Measurements from ENCODE around the gene SLC6A15. TPM values are rescaled to one million over a fixed set of nuclear protein-coding genes. Genes with fewer than 3 reads are reported as not detected.

SLC6A15 gene
- total and polyA plus RNA-seq, 2 donors (not counting 3 experiments of a cell fraction or from before 2014, with no cell fraction given), result 0.03 to 0.24 TPM

DNA sequence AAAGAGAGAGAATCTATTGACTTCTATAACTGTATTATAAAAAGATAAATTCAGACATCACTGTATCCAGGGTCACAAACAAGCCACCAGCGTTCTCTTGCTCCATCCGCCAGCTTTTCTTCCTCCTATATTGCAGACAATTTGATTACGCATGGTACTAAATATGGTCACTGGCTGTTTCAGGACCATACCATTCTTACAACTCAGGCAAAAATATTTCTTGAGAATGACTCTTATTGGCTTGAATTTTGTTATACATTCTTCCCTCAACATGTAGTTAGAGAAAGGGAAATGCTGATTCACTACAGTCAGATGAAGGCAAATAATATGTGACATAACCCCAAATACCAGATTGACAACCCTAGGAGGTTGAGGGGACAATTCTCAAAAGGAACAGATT is 101.3 kb downstream of the SLC6A15 start:
- Histone ChIP-seq H3K79me2 (ENCODE audit: control insufficient read depth, insufficient read depth, low read length) (no peaks in the 10 kb centered on the region), H3K4me3 (replicated peaks in 1 of 3; ENCODE audit: insufficient read depth in 1 of 3, low read depth in 1 of 3, low read length in 3 of 3) (no peak overlapping the region), H3K27me3 (ENCODE audit: control insufficient read depth in 2 of 2, insufficient read depth in 2 of 2, low read length in 2 of 2) (no peaks in the 10 kb centered on the region), H3K27ac (ENCODE audit: insufficient read depth, low read depth, low read length) (no peak overlapping the region), H3K9me1 (replicated peaks; ENCODE audit: control insufficient read depth, extremely low read depth, insufficient read depth, low read length) (peaks cover 2% of the 10 kb centered on the region), H3K9me3 (replicated peaks; ENCODE audit: control insufficient read depth, insufficient read depth, low read length) (no peaks in the 10 kb centered on the region), H3K36me3 (ENCODE audit: control insufficient read depth in 2 of 2, extremely low read depth in 1 of 2, insufficient read depth in 2 of 2, low read length in 2 of 2) (no peaks in the 10 kb centered on the region), H3K4me1 (ENCODE audit: control insufficient read depth, extremely low read depth, insufficient read depth, low read length) (no peaks in the 10 kb centered on the region), H2AFZ (ENCODE audit: low read depth, low read length) (no peak overlapping the region), H4K20me1 (replicated peaks; ENCODE audit: control insufficient read depth, extremely low read depth, insufficient read depth, low read length) (no peaks in the 10 kb centered on the region), H3K4me2 (ENCODE audit: insufficient read depth, low read length) (no peak overlapping the region), H3K9ac (replicated peaks; ENCODE audit: extremely low read depth, insufficient read depth, low read length) (no peak overlapping the region)
- FAIRE-seq (no peak), DNase-seq (ENCODE audit: low read depth, low spot score) (no peak)
- TF ChIP-seq, protein P1, sequence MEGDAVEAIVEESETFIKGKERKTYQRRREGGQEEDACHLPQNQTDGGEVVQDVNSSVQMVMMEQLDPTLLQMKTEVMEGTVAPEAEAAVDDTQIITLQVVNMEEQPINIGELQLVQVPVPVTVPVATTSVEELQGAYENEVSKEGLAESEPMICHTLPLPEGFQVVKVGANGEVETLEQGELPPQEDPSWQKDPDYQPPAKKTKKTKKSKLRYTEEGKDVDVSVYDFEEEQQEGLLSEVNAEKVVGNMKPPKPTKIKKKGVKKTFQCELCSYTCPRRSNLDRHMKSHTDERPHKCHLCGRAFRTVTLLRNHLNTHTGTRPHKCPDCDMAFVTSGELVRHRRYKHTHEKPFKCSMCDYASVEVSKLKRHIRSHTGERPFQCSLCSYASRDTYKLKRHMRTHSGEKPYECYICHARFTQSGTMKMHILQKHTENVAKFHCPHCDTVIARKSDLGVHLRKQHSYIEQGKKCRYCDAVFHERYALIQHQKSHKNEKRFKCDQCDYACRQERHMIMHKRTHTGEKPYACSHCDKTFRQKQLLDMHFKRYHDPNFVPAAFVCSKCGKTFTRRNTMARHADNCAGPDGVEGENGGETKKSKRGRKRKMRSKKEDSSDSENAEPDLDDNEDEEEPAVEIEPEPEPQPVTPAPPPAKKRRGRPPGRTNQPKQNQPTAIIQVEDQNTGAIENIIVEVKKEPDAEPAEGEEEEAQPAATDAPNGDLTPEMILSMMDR (IDR thresholded peaks at IDR 0.05; ENCODE audit: extremely low read depth in 1 of 2, insufficient read depth in 1 of 2, low read depth in 1 of 2, low read length in 2 of 2), result no peak
- POLR2A ChIA-PET, result no interaction called here
- dilution Hi-C loops (cut with MboI; ENCODE audit: extremely low pct_ligation_motif_present, low sequenced_read_pairs), result no loop called here
- BruUV-seq (replicated peaks), result no TSS peak
- intact Hi-C loops (cut with micrococcal nuclease), result no loop called here
- CTCF ChIA-PET, result no interaction called here

DNA sequence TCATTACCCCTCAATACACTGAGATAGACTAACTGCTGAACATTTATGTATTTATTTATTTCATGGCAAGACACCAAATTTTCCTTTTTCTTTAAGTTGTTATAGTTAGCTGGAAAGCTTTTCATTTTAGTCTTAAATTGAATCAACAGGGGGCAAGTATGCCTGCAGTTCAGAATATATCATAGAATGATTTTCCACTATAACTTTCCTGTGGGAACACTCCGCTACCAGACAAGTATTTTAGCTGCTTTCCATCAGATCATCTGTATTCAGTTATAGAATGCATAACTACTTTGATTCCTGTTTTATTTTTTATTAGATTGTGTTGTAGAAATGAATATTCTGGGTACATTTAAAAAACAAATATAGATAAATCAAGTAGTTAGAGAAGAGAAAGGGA is 102.0 kb downstream of the SLC6A15 start:
- no peaks in the 10 kb centered on the region for H3K79me2 ChIP-seq (ENCODE audit: control insufficient read depth, insufficient read depth, low read length)
- peaks cover 2% of the 10 kb centered on the region for H3K9me1 ChIP-seq (replicated peaks; ENCODE audit: control insufficient read depth, extremely low read depth, insufficient read depth, low read length)
- H3K9ac ChIP-seq (replicated peaks; ENCODE audit: extremely low read depth, insufficient read depth, low read length), result no peak overlapping the region
- H3K36me3 ChIP-seq (ENCODE audit: control insufficient read depth in 2 of 2, extremely low read depth in 1 of 2, insufficient read depth in 2 of 2, low read length in 2 of 2), result no peaks in the 10 kb centered on the region
- no peak for TF ChIP-seq POLR2A (IDR thresholded peaks at IDR 0.05; ENCODE audit: low read depth, low read length)
- no peak for TF ChIP-seq JUN (IDR thresholded peaks at IDR 0.05; ENCODE audit: borderline replicate concordance, insufficient read depth, insufficient read length, low read depth)
- TF ChIP-seq, protein P2, sequence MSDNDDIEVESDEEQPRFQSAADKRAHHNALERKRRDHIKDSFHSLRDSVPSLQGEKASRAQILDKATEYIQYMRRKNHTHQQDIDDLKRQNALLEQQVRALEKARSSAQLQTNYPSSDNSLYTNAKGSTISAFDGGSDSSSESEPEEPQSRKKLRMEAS (IDR thresholded peaks at IDR 0.05; ENCODE audit: insufficient read depth, insufficient read length), result no peak
- no peak for TF ChIP-seq MYC (IDR thresholded peaks at IDR 0.05; ENCODE audit: low read depth, low read length)
- no peak for TF ChIP-seq FOS (IDR thresholded peaks at IDR 0.05; ENCODE audit: borderline replicate concordance, insufficient read depth, low read length)
- TF ChIP-seq POLR2AphosphoS5 (IDR thresholded peaks at IDR 0.05; ENCODE audit: insufficient read depth, low read depth, low read length), result no peak
- no peak for TF ChIP-seq EZH2 (IDR thresholded peaks at IDR 0.05; ENCODE audit: borderline replicate concordance, low read depth, low read length, severe bottlenecking)
- no peaks in the 10 kb centered on the region for H4K20me1 ChIP-seq (replicated peaks; ENCODE audit: control insufficient read depth, extremely low read depth, insufficient read depth, low read length)
- no TSS peak for BruUV-seq (replicated peaks)
- dilution Hi-C loops (cut with MboI; ENCODE audit: extremely low pct_ligation_motif_present, low sequenced_read_pairs), result no loop called here
- POLR2A ChIA-PET, result no interaction called here
- H3K4me3 ChIP-seq (replicated peaks in 1 of 3; ENCODE audit: insufficient read depth in 1 of 3, low read depth in 1 of 3, low read length in 3 of 3), result no peak overlapping the region
- no peak for FAIRE-seq
- no peak overlapping the region for H3K27ac ChIP-seq (ENCODE audit: insufficient read depth, low read depth, low read length)
- DNase-seq (ENCODE audit: low read depth, low spot score), result no peak
- H2AFZ ChIP-seq (ENCODE audit: low read depth, low read length), result no peak overlapping the region
- no peaks in the 10 kb centered on the region for H3K27me3 ChIP-seq (ENCODE audit: control insufficient read depth in 2 of 2, insufficient read depth in 2 of 2, low read length in 2 of 2)
- H3K9me3 ChIP-seq (replicated peaks; ENCODE audit: control insufficient read depth, insufficient read depth, low read length), result no peaks in the 10 kb centered on the region
- CTCF ChIA-PET, result no interaction called here
- no peaks in the 10 kb centered on the region for H3K4me1 ChIP-seq (ENCODE audit: control insufficient read depth, extremely low read depth, insufficient read depth, low read length)
- no peak overlapping the region for H3K4me2 ChIP-seq (ENCODE audit: insufficient read depth, low read length)
- intact Hi-C loops (cut with micrococcal nuclease), result no loop called here

All from endothelial cell of umbilical vein (primary cell).